Left colon (tissue), 2 donors: ENCODE results near the gene IL17RB. TPM values are rescaled to one million over a fixed set of nuclear protein-coding genes. Genes with fewer than 3 reads are reported as not detected.

Experiments
- ATAC-seq: fragments of 200-7000 bp; cut with Tn5 transposase; one replicate; pipeline ENCODE4 v1.9.1; 2020; ENCODE audit warnings: mild to moderate bottlenecking, moderate library complexity
- DNase-seq, 2 donors: peaks; one replicate each; pipeline ENCODE4 v3.0.0-alpha.2; 2020
- intact Hi-C, 2 donors: fragments of 100-400 bp; cut with DNase I in 1 of 2; cut with micrococcal nuclease in 1 of 2; formaldehyde crosslinking; loops; one replicate each; pipeline versions ENCODE4 v1.11.2 to v1.14.0; 2022; cut with DNase I, micrococcal nuclease
- total RNA-seq, 2 donors: library from RNA; stranded (reverse); fragmentation: NEBNext Ultra II Directional; extraction: Animal tissue kit (Norgen Biotek cat#: 25700); gene quantifications; one replicate each; pipeline ENCODE4 v1.2.1, GENCODE V29; 2021
- donor health status: DM: no; HTN: no; CAD: no.
- donor health status: DM: yes; HTN: yes; CAD: no.

IL17RB gene
- total RNA-seq, 2 donors from 2014 or later: 10.9 to 15.6 TPM

- peak; percentile 59 to 61 for DNase-seq
- intact Hi-C loops: no loop called here
- ATAC-seq: peak; percentile 22
Observed at GRCh38 chr3:53845103-53845880, 1.1 kb upstream of the IL17RB start.

DNA sequence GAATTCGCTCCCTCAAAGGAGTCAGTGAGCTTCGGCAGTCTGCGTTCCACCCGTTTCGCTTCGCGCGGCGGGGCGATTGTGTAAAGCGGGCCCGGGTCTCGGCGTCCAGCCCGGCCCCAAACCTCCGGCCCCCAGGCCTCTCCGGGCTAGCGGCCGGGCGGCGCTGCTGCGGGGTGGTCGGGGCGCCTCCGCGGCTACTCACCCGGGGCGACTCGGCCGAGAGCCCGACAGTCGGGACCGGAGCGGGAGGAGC, 561 bp upstream of the IL17RB start:
- ATAC-seq (no peak), DNase-seq (no peak)
- intact Hi-C loops: no loop called here

DNA sequence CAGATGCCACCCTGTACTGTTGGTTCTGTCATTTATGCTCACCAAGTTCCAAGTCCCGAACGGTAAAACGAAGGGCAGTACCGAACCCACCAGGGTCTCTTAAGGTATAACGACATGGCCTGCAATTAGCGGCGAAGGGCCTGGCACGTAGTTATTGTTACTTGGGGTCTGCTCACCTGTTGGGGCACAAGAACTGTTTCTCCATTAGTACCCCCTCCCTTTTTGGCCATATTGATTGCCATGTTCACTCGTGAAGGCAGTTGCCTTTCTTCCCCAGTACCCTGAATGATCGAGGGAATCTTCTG, 435 bp downstream of the IL17RB start:
- DNase-seq (no peak), ATAC-seq (no peak)
- intact Hi-C loops: no loop called here

GRCh38 chr3:53849916-53850315, 3.5 kb downstream of the IL17RB start:
- intact Hi-C loops: no loop called here
- ATAC-seq: no peak

GRCh38 chr3:53850895-53851294, 4.5 kb downstream of the IL17RB start:
- intact Hi-C loops: no loop called here

More at GRCh38 chr3:53849916-53850315, 3.5 kb downstream of the IL17RB start:
- no peak for DNase-seq

GRCh38 chr3:53856964-53857363, 10.6 kb downstream of the IL17RB start:
- intact Hi-C loops: no loop called here
- ATAC-seq: no peak
- DNase-seq: no peak

More at GRCh38 chr3:53850895-53851294, 4.5 kb downstream of the IL17RB start:
- no peak for DNase-seq
- no peak for ATAC-seq

DNA sequence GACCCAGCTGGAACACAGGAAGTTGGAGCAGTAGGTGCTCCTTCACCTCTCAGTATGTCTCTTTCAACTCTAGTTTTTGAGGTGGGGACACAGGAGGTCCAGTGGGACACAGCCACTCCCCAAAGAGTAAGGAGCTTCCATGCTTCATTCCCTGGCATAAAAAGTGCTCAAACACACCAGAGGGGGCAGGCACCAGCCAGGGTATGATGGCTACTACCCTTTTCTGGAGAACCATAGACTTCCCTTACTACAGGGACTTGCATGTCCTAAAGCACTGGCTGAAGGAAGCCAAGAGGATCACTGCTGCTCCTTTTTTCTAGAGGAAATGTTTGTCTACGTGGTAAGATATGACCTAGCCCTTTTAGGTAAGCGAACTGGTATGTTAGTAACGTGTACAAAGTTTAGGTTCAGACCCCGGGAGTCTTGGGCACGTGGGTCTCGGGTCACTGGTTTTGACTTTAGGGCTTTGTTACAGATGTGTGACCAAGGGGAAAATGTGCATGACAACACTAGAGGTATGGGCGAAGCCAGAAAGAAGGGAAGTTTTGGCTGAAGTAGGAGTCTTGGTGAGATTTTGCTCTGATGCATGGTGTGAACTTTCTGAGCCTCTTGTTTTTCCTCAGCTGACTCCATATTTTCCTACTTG, 11.9 kb downstream of the IL17RB start:
- DNase-seq (no peak), ATAC-seq (no peak)
- intact Hi-C loops: no loop called here

DNA sequence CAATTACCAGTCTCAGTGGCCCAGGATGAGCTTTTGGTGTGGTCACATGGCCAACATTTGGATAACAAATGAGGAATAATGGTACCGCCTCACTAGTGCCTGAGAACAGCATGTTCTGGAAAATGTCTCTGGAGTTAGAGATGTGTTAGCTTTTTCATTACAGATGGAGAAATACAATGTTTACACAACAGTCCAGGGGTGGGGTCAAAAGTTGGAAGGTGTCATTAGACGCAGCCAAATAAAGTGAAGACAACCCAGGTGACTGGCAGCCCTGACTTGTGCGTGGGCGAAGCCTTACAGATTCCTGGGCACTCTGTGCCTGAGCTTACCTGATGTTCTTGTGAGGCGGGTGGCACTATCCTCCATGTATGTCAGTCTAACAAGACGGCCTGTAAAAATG, 12.8 kb downstream of the IL17RB start:
- DNase-seq: no peak
- intact Hi-C loops: no loop called here
- ATAC-seq: peak; percentile 35

GRCh38 chr3:53860196-53860595, 13.8 kb downstream of the IL17RB start:
- DNase-seq: no peak
- intact Hi-C loops: no loop called here
- no peak for ATAC-seq

GRCh38 chr3:53862241-53862640, 15.9 kb downstream of the IL17RB start:
- intact Hi-C loops: no loop called here
- ATAC-seq (no peak), DNase-seq (no peak)

GRCh38 chr3:53863145-53863544, 16.8 kb downstream of the IL17RB start:
- DNase-seq (no peak), ATAC-seq (no peak)
- intact Hi-C loops: no loop called here

GRCh38 chr3:53865732-53866499, 19.5 kb downstream of the IL17RB start:
- intact Hi-C loops: no loop called here
- ATAC-seq (no peak), DNase-seq (no peak)

DNA sequence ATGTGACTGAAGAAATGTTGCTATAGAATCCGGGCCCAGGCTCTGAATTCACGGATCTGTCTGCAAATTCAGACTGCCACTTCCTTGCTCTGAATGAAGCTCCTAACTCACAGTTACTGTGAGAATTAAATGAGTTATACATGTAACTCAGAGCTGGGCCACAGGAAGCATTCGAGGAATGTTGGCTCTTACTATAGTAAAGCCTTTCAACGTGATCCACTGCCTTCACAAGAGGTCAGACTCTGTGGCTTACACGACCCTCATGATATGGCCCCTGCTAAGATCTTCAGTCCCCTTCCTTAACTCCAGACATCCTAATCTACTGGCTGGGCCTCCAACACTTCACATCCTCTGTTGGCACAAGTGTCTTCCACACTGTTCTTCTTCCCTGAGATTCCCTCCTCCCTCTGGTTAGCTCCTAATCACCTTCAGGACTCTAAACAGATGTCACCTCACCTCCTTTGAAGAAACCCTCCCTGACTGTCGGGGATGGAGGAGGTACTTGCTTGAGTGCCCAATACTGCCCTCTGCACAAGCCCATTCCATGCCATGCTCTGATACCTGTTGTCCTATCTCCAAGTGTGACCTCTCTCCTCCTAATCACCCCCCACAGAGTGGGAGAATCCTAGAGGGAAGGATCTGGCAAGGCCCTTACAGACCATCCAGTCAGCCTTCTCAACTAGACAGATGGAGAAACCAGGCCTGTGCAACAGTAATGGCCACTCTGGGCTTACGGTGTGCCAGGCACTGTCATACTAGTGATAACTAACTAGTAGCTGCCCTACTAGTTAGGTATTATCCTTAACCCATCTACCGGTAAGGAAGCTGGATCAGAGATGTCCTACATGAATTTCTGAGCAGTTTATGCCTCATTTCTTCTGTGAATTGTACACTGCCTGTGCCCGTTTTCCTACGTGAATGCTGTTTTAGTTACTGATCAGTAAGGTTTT, 34.3 kb downstream of the IL17RB start:
- ATAC-seq (peak; percentile 4), DNase-seq (no peak)
- intact Hi-C loops: no loop called here

- intact Hi-C loops: no loop called here
- DNase-seq: peak; percentile 82 to 85
- peak; percentile 94 for ATAC-seq
Observed at GRCh38 chr3:53881691-53882593, 35.6 kb downstream of the IL17RB start, which contains the start of gene ACTR8. TSS of gene ACTR8 (minus strand) at chr3:53882152. CDS start at chr3:53882101, 51 bp downstream.

DNA sequence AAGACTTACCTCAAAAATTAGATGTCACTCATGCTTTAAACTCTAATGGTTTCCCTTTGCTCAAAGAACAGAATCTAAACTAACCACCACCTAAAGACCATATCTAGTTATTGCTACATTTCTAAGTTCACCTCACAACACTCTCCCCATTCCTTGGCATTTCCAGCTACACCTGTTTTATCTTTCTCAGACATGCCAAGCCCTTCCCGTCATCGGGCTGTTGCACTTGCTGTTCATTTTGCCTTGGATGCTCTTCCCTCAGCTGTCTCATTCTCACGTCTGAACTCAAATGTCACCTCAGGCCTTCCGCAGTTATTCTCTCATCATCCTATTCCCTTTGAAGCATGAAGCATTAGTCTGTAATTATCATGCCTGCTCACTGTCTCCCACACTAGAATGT, 36.6 kb downstream of the IL17RB start:
- intact Hi-C loops: no loop called here
- DNase-seq (no peak), ATAC-seq (no peak)

GRCh38 chr3:53884623-53885022, 38.3 kb downstream of the IL17RB start:
- DNase-seq: no peak
- intact Hi-C loops: no loop called here
- ATAC-seq: no peak

DNA sequence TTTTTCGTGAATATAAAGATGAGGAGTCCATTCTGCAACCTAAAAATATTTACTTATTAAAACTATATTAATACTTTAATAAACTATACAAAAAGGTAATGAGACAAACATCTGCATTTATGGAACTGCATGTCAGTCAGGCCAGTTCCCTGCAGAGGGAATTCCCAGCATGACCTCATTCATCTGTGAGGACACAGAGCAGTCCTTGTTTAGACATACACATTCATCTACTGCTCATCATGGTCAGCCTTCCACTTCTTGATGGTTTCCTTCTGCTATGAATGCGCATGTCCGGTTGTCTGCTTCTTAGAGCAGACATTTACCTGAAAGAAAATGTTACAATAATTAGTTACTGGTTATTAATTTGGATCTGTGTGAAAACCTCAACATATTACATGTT, 38.9 kb downstream of the IL17RB start:
- no peak for ATAC-seq
- DNase-seq: no peak
- intact Hi-C loops: no loop called here

DNA sequence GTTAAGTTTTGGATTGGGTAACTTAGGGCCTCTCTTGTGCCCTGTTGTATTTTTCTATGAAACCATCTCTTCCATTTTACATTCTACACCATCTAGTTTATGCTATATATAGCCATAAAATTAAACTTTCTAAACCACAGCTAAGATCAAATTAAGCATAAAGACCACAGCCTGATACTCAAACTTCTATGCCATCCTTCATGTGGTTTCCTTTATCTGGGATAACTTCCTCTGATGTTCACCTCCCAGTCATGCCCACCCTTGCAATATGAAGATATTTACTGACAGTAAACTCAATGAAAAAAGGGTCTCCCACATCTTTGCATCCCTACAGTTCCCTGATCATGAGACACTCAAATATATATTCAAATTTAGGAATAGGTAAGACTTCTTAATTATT, 41.1 kb downstream of the IL17RB start:
- no peak for DNase-seq
- intact Hi-C loops: no loop called here
- no peak for ATAC-seq
